Keratinocyte (primary cell): ENCODE results near the gene TMEM132E. TPM values are rescaled to one million over a fixed set of nuclear protein-coding genes. Genes with fewer than 3 reads are reported as not detected.

Source experiments
- DNase-seq: peaks from one replicate; pipeline ENCODE4 v3.0.0-alpha.2; 2011; ENCODE audit warnings: low read depth, missing footprints, low spot score
- FAIRE-seq: peaks from 2 replicates; lab custom pipeline; 2011; peaks lifted over from hg19 to GRCh38; lab: Jason Lieb, UNC
- H2AFZ ChIP-seq: 2 replicates; pipeline ENCODE4 v1.6.0; 2012; ENCODE audit warnings: low read length, control low read depth, inconsistent platforms; ENCODE audit not compliant: control insufficient read depth
- H3K27ac ChIP-seq: 2 replicates; pipeline ENCODE4 v1.5.1; 2011; ENCODE audit warnings: low read length; ENCODE audit not compliant: control insufficient read depth, insufficient read depth
- H3K27me3 ChIP-seq: 3 replicates; pipeline ENCODE4 v1.6.0; 2011; ENCODE audit warnings: low read length; ENCODE audit not compliant: control insufficient read depth, insufficient read depth; ENCODE audit errors: extremely low read depth
- H3K36me3 ChIP-seq, 2 experiments: 2 replicates in 1 of 2; 3 replicates in 1 of 2; pipeline ENCODE4 v1.5.1; 2011; ENCODE audit warnings: low read length in 2 of 2, mild to moderate bottlenecking in 1 of 2; ENCODE audit not compliant: control insufficient read depth in 2 of 2, insufficient read depth in 2 of 2; ENCODE audit errors: extremely low read depth in 1 of 2
- H3K4me1 ChIP-seq: 3 replicates; pipeline ENCODE4 v1.5.1; 2011; ENCODE audit warnings: low read length; ENCODE audit not compliant: control insufficient read depth, insufficient read depth; ENCODE audit errors: extremely low read depth
- H3K4me2 ChIP-seq: 3 replicates; pipeline ENCODE4 v1.6.0; 2011; ENCODE audit warnings: low read depth, low read length; ENCODE audit not compliant: control insufficient read depth, insufficient read depth; ENCODE audit errors: extremely low read depth
- H3K4me3 ChIP-seq, 3 experiments: fragments of 200-600 bp in 1 of 3; sonication (generic) in 1 of 3; 2 replicates in 2 of 3; 3 replicates in 1 of 3; pipeline ENCODE4 v1.5.1; 2011 to 2016; ENCODE audit warnings: low read length in 3 of 3, mild to moderate bottlenecking in 3 of 3, control low read depth in 2 of 3, inconsistent platforms in 1 of 3, low read depth in 1 of 3, mixed read lengths in 1 of 3, mixed run types in 1 of 3, moderate library complexity in 1 of 3; ENCODE audit not compliant: control insufficient read depth in 2 of 3, insufficient read depth in 2 of 3; ENCODE audit errors: extremely low read depth in 1 of 3
- H3K79me2 ChIP-seq: 2 replicates; pipeline ENCODE4 v1.6.0; 2012; ENCODE audit warnings: low read length; ENCODE audit not compliant: control insufficient read depth, insufficient read depth
- H3K9ac ChIP-seq: 3 replicates; pipeline ENCODE4 v1.6.0; 2011; ENCODE audit warnings: low read length; ENCODE audit not compliant: control insufficient read depth, insufficient read depth; ENCODE audit errors: extremely low read depth
- H3K9me1 ChIP-seq: 3 replicates; pipeline ENCODE4 v1.6.0; 2011; ENCODE audit warnings: low read length; ENCODE audit not compliant: control insufficient read depth, insufficient read depth; ENCODE audit errors: extremely low read depth
- H3K9me3 ChIP-seq: 2 replicates; pipeline ENCODE4 v1.5.1; 2012; ENCODE audit warnings: low read depth, low read length; ENCODE audit not compliant: control insufficient read depth
- H4K20me1 ChIP-seq: 3 replicates; pipeline ENCODE4 v1.6.0; 2011; ENCODE audit warnings: low read length; ENCODE audit not compliant: control insufficient read depth, insufficient read depth; ENCODE audit errors: extremely low read depth
- EZH2 ChIP-seq: IDR thresholded peaks from one replicate; pipeline ENCODE4 v1.6.1; 2012; ENCODE audit warnings: inconsistent platforms, mild to moderate bottlenecking, low read length, moderate library complexity
- dilution Hi-C: fragments of 300-500 bp; cut with MboI; formaldehyde crosslinking; loops from one replicate; pipeline ENCODE4 v1.7.0; 2020; ENCODE audit warnings: low sequenced_read_pairs; ENCODE audit not compliant: extremely low pct_ligation_motif_present
- polyA plus RNA-seq, 5 experiments: library from polyadenylated mRNA; depleted of rRNA in 3 of 5; stranded (reverse) in 3 of 5; stranded (forward) in 1 of 5; unstranded in 1 of 5; fragments of >200 nt; gene quantifications; 1 replicate in 1 of 5; 2 replicates in 3 of 5; 3 replicates in 1 of 5; pipeline versions ENCODE4 v1.2.1 to v1.2.3, GENCODE V29; 2011 to 2012; ENCODE audit warnings: missing spikeins in 2 of 5, low read depth in 1 of 5, low replicate concordance in 1 of 5
- TF ChIP-seq, protein P1 (sequence below), 3 experiments: IDR thresholded peaks in 1 of 3; conservative IDR thresholded peaks in 1 of 3; optimal IDR thresholded peaks in 1 of 3; 2 replicates in 2 of 3; 3 replicates in 1 of 3; pipeline versions ENCODE3 to v1.5.1; 2011; ENCODE audit warnings: low read length in 3 of 3, mild to moderate bottlenecking in 3 of 3, moderate library complexity in 2 of 3, control low read depth in 1 of 3, inconsistent platforms in 1 of 3; ENCODE audit not compliant: insufficient read depth in 2 of 3; ENCODE audit errors: extremely low read depth in 1 of 3

The TMEM132E gene
- polyA plus RNA-seq, 1 donor (not counting 4 experiments of a cell fraction or from before 2014, with no cell fraction given): not detected

DNA sequence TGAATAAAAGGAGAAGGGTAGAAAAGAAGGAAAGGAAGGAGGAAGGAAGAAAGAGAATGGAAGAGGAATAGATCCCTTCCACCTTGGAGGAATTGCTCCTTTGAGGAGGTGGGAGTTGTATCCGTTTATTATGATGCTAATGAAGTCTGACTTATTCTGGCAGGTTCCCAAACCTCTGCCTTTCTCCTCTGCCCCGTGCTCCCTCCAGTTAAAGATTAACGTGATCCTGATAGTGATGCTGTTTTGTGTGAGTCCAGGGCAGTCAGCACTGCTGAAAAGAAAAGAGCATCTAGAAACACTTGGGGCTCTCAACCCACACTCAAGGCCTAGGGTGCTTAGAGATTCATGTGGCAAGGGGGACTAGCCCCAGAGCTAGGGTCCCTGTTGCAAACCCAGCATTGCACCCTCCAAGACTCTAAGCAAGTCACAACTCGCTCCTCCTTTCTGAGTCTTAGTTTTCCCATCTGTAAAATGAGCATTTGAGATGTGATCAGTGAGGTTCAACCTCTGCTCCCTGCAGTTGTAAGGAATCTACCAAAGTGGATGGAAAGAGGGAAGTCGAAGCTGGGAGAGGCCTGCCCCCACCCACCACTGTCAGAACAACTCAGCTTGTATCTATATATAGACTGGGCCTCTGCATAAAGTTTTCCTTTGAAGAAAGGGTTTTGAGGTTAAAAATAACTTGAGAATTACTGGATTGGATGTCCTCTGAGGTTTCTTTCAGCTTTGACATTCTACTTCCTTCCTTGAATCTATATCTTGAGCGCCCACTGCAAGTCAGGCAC is 46.9 kb upstream of the TMEM132E start:
- Histone ChIP-seq H3K4me1 (no peaks in the 10 kb centered on the region), H3K79me2 (no peaks in the 10 kb centered on the region), H4K20me1 (no peaks in the 10 kb centered on the region), H2AFZ (no peak overlapping the region), H3K4me3 (no peak overlapping the region), H3K27me3 (peaks cover 2% of the 10 kb centered on the region), H3K36me3 (no peaks in the 10 kb centered on the region), H3K27ac (no peak overlapping the region), H3K9ac (no peak overlapping the region), H3K9me1 (no peaks in the 10 kb centered on the region), H3K4me2 (no peak overlapping the region), H3K9me3 (no peaks in the 10 kb centered on the region)
- dilution Hi-C loops: no loop called here
- no peak for FAIRE-seq
- DNase-seq: no peak
- TF ChIP-seq EZH2: no peak
- TF ChIP-seq, protein P1, sequence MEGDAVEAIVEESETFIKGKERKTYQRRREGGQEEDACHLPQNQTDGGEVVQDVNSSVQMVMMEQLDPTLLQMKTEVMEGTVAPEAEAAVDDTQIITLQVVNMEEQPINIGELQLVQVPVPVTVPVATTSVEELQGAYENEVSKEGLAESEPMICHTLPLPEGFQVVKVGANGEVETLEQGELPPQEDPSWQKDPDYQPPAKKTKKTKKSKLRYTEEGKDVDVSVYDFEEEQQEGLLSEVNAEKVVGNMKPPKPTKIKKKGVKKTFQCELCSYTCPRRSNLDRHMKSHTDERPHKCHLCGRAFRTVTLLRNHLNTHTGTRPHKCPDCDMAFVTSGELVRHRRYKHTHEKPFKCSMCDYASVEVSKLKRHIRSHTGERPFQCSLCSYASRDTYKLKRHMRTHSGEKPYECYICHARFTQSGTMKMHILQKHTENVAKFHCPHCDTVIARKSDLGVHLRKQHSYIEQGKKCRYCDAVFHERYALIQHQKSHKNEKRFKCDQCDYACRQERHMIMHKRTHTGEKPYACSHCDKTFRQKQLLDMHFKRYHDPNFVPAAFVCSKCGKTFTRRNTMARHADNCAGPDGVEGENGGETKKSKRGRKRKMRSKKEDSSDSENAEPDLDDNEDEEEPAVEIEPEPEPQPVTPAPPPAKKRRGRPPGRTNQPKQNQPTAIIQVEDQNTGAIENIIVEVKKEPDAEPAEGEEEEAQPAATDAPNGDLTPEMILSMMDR (optimal IDR thresholded peaks at IDR 0.05 in 1 of 3, IDR thresholded peaks at IDR 0.05 in 1 of 3, conservative IDR thresholded peaks at IDR 0.05 in 1 of 3; ENCODE audit: extremely low read depth in 1 of 3, insufficient read depth in 2 of 3, low read length in 3 of 3): no peak

DNA sequence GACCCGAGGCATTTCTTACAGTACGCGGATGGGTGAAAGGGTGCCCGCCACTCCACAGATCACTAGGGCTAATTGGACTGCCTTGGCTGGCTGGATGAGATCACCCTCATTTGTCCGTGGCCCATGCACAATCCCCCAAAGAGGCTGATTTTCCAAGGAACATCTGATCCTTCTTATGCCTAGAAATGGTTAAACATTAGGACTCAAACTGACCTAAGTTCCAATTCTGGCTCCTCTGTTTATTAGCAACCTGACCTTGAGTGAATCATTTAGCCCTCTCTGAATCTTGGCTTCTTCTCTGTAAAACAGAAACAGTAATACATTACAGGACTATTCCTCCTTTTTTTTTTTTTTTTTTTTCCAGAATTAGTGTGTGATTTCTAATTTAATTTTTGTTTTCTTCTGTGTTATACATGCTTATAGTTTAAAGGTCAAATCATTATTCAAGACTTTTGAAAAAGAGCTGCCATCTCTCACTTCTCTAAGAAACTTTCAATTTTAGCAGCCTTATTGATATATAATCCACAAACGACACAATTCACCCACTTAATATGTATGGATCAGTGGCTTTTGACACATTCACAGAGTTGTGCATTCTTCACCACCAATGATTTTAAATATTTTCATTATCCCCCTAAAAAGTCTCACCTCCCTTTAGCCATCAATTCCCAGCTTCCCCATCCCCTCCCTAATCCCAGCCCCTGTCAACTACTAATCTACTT is 45.4 kb upstream of the TMEM132E start:
- no peaks in the 10 kb centered on the region for H3K36me3 ChIP-seq
- TF ChIP-seq EZH2: no peak
- TF ChIP-seq, protein P1 (optimal IDR thresholded peaks at IDR 0.05 in 1 of 3, IDR thresholded peaks at IDR 0.05 in 1 of 3, conservative IDR thresholded peaks at IDR 0.05 in 1 of 3; ENCODE audit: extremely low read depth in 1 of 3, insufficient read depth in 2 of 3, low read length in 3 of 3): no peak
- FAIRE-seq (no peak), DNase-seq (no peak)
- dilution Hi-C loops: no loop called here
- no peak overlapping the region for H3K4me2 ChIP-seq
- H3K4me3 ChIP-seq: no peak overlapping the region
- no peaks in the 10 kb centered on the region for H3K9me3 ChIP-seq
- H3K27me3 ChIP-seq: peaks cover 2% of the 10 kb centered on the region
- no peaks in the 10 kb centered on the region for H3K9me1 ChIP-seq
- H3K4me1 ChIP-seq: no peaks in the 10 kb centered on the region
- no peaks in the 10 kb centered on the region for H3K79me2 ChIP-seq
- no peak overlapping the region for H3K9ac ChIP-seq
- no peak overlapping the region for H2AFZ ChIP-seq
- H4K20me1 ChIP-seq: no peaks in the 10 kb centered on the region
- H3K27ac ChIP-seq: no peak overlapping the region
